Activated T-cell treated with anti-CD3 and anti-CD28 coated beads, Interleukin-2, amount 50 U/mL, for 48 hours (primary cell): ENCODE results near the gene CACNA1A.
"Not testable (repeated sequence)": the region's sequence is repeated elsewhere in the genome, so short reads cannot be mapped to it uniquely, and the experiment has no call there.

Source experiments
- DNase-seq, 2 experiments: peaks; one replicate each; pipeline ENCODE4 v3.0.0-alpha.2; 2020

Gene CACNA1A

GRCh38 chr19:13506471-13506820 lies at the start of gene CACNA1A:
CACNA1A (minus strand) TSS chr19:13506479; CDS start chr19:13506224, 255 bp downstream.
- DNase-seq: no peak

DNA sequence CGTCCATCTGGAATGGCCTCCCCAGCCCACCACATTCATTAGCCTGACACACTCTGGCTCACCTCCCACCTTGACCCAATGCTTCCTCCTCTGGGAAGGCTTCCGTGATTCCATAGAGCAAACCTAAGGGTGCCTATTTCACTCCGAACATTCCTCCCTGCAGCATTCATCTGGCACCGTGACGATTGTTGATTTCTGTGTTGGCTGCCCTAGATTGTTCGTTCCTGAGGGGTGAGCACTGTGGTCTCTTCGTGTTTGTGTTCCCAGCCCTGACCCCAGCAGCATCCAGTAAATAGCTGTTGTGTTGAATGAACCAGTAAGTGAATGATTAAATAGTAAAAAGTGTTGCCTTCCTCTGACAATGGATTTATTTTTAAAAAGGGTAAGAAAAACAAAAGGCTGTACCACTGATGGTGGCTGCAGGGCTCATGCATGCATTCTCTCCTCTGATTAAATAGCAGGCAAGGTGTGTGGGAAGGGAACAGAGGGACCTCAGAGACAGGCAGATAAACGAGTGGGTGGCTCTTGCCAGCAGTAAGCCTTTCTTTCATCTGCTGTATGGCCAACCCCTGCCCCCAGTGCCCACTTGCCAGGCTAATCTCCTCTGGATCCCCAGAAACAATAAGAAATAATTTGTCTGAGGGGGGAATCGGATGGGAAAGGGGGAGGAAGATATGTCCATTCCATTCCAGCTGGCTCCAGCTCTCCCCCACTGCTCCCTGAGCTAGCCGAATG lies 48.4 kb upstream of the CACNA1A start:
- DNase-seq: no peak

DNA sequence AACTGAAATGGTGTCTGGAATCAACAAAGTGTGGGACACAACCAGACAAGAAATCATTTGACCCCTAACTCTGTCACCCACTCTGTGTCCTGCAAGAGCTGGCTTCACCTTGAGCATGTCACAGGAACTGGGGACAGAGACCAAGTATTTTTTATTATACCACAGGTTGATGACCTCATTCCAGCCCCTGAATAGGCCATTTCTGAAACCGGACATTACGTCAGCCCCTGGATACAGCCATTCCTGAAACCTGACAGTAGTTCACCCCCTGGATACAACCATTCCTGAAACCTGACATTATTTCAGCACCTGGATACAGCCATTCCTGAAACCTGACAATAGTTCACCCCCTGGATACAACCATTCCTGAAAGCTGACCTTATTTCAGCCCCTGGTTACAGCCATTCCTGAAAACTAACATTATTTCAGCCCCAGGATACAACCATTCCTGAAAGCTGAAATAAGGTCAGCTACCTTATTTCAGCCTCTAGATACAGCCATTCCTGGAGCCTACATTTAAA lies 47.7 kb upstream of the CACNA1A start:
- no peak for DNase-seq

DNA sequence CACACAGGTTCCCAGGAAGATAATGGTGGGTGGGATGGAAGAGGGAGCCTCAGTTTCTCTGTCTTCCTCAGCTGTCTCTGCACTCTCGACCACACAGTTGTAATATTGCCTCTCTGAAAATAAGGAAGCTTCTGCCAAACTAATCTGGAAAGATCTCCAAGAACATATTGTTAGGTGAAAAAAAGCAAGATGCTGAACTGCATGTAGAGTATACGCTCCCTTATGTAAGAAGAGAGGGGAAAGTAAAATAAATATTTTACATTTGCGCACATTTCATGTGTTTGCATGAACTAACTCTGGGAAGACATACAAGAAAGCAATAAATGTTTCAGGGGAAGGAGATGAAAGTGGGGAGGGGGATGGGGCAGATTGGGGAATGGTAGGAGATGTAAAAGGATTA lies 41.9 kb upstream of the CACNA1A start:
- no peak for DNase-seq

- DNase-seq: no peak
Measured at GRCh38 chr19:13547102-13547501, 40.8 kb upstream of the CACNA1A start.

- DNase-seq: no peak
Measured at GRCh38 chr19:13544423-13544822, 38.1 kb upstream of the CACNA1A start.

- DNase-seq: no peak
Measured at GRCh38 chr19:13541554-13541953, 35.3 kb upstream of the CACNA1A start.

DNA sequence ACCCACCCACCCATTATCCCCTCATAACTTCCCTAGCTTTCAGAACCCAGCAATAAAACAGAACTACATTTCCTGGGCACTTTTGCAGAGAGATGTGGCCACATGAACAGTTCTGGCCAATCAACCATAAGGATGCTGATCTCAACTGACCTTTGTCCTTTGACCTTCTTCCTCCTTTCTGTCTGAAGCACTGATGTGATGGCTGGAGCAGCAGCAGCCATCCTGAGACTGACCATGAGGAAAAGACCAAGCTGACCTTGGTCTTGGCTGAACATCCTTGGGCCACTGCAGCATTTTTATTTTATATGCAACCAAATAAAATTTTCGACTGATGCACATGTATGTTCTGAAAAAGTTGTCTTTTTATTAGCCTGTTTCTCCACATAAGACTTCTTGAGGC lies 33.1 kb upstream of the CACNA1A start:
- no peak for DNase-seq

DNA sequence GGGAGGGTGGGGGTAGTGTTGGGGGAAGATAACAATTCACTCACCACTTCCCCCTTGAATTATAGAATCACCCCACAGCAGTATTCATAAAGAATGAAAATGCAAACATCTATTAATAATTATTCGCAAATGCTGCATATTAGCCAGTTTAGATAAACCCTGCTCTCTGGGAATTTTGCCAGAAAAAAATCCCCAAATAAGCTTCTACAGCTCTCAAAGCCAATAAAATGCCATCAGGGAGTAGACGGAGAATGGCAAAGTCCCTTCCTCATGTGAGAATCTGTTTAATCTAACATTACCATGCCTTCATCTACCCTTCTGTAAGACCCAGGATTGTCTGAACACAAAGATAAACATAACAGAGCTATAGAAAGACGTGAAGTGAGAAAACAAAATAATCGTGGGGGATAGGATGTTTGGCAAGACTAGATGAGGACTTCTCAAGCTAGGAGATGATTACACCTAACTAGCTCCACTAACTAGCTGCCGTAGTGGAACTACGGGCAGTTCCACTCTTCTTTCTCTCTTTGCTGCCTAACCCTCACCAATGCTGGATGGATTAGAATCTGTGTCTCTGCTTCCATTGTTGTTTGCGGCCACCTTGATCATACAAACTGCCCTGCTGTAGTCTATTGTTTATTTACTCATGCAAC lies 32.4 kb upstream of the CACNA1A start:
- DNase-seq: no peak

GRCh38 chr19:13537454-13537853 lies 31.2 kb upstream of the CACNA1A start:
- DNase-seq: no peak

DNA sequence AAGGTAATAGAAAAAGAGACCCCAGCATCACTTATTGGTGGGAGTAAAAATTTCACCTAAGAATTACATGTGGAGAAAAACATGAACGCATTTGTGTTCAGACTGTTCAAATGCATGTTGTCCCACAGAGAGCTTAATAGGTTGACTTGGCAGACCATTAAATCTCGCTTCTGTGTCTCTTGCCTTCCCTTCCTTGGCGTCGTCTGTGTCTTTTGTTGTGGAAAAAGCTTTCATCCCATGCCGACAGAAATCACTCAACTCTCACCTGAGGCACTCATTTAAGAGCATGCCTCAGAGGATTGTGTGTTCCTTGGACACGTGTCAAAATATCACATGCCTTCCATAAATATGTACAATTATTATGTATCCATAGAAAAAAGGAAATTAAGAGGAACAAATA lies 24.4 kb upstream of the CACNA1A start:
- no peak for DNase-seq

- DNase-seq: not testable (repeated sequence)
Measured at GRCh38 chr19:13529721-13530120, 23.4 kb upstream of the CACNA1A start.

DNA sequence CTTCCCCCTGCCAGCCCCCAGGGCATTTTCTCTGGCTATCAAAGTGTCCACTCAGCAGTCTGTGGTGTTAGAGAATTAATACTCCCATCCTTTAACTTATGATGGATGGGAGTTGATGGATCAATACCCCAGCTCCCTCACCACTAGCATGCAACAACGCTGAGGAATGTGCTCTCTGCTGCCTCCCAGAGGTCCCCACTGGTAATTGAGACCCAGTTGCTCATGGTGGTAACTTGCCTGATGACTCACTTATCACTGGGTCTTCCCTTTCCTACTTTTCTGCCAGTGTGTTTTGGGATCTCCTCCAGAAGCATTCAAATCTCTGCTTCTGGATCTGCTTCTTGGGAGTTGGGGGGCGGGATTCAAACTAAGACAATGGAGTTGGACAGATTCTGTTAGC lies 20.3 kb upstream of the CACNA1A start:
- DNase-seq: peak; percentile 34 to 39

DNA sequence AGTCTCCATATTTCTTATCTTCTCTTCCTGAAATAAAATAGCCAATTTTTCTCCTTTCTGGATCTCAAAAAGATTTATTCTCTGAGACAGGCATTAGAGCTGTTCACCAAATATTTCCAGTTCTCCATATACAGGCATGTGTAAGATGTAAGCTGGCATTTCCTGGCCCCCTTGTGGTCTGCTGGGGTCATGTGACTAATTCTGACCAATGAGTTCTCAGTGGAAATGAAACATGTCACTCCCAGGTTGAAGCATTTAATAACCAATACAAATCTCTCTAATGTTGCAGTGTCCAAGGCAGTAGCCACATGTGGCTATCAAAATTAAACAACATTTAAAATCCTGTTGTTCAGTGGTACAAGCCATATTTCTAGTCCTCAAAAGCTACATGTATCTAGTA lies 14.8 kb upstream of the CACNA1A start:
- no peak for DNase-seq

DNA sequence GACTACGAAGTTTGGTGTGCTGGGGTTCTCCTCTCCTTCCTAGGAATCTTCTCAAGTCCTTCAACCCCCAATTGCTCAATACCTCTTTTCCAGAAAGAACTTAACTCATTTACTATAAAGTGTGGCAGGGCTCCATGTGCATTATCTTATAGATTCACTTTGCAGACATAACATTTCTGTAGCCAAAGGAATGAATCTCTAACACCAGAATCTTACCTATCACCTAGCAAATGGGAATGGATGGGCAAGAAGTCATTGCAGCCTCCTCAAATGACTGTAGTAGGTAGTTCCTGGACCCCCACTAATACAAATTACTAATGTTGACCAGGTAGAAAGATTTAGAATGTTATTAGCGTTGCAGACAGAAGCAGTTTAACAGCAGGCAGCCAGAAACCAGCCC lies 5.7 kb upstream of the CACNA1A start:
- no peak for DNase-seq

DNA sequence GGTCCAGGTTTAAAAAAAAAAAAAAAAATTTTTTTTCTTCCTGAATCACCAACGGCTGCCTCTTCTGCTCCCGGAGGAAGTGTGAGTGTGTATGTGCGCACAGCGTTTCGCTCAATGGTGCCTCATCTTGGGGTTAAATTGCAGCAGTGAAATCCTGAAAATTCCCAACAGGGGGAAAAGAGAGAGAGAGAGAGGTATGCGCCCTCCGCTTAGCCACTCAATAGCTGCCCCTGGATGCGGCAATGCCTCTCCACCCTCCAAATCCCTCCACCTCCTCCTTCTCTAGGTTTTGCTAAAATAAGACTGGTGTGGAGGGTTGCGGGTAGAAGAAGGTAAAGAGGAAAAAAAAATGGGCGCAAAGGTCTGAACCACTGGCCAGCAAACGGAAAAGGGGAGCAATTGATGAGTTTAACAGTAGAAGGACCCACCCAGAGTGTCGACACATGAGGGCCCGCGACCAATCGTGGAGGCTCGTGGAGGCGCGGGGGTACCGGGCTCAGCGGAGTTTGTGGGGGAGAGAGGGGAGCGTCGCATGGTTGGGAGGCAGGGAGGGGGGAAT lies 853 bp upstream of the CACNA1A start:
- DNase-seq: no peak

- peak; percentile 30 to 32 for DNase-seq
Measured at GRCh38 chr19:13505761-13506470, 363 bp downstream of the CACNA1A start.

- no peak for DNase-seq
Measured at GRCh38 chr19:13505164-13505695, 1.0 kb downstream of the CACNA1A start.

GRCh38 chr19:13503570-13504235 lies 2.6 kb downstream of the CACNA1A start:
- DNase-seq: no peak

DNA sequence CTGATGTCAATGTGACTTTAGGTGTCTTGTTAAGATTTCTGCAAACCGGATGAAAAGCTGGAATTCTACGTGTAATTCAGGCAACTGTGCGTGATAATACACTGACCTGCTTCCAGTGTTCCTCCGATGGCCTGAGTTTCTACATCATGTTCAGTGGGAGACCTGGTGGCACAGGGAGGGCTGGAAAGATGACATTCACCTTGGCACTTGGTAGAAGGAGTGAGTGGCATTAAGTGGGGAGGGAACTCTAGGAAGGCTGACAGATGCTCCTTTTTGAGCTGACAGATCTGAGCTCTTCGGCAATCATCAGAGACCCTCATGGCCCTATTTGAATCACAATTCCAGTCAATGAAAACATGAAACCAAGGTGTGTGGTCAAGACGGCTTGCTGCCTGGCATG lies 4.0 kb downstream of the CACNA1A start:
- DNase-seq: no peak

DNA sequence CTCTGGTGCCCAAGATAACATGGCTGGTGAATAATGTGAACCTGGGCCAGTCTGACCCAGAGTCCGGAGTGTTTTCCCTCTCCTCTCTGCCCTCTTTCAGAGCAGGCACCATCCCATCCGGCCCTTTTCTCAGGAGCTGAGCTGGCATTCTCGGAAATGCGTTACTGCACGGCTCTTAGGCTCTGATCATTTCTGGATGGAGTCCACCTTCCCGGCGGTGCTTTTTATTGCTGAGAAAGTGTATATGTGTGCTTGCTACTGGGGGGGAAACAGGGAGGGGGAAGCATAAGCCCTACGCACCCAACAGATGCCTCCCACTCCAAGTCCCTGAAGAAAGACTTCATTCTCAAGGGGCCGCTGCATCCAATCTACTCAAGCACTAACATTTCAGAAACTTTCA lies 6.6 kb downstream of the CACNA1A start:
- no peak for DNase-seq

DNA sequence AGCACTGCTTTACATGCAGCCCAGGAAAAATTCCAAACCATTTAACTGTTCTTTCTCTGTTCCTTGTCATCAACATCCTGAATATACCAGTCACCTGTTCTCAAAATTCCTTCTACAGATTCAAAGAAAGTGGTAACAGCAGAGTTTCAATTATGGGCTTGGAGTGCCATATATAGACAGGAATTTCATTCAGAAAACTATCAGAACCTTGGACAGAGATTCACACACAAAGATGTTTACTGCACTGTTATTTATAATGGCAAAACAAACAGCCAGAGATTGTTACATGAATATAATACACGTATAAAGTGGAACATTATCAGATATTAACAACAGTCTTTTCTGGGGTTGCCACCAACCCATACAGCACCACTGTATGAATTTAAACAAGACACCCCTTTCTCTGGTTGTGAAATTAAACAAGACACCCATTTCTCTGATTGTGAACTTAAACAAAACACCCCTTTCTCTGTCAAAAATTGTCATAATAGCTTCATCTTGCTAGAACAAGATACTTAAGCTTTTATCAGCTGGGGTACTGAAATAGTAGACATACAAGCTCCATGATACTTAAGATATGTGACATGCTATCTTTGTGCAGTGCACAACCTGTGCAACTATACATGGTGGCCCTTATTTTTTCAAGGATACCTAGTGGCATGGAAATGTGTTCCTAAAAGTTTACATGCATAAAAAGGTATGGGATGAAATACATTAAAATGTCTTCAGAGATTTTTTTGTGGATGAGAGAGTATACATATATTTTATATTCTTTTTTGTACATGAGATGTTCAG lies 12.6 kb downstream of the CACNA1A start:
- no peak for DNase-seq
